HS-5 (cell line): ENCODE measurements around the gene DNAJB2.
A peak's percentile ranks its signal among the peaks of the same experiment; 100 is the strongest.
"Not testable (repeated sequence)": the region's sequence is repeated elsewhere in the genome, so short reads cannot be mapped to it uniquely, and the experiment has no call there.

Source experiments
- DNase-seq: peaks from one replicate; pipeline ENCODE4 v3.0.0-alpha.2; 2012; ENCODE audit warnings: low read depth

DNAJB2 gene

GRCh38 chr2:219258942-219259341, 20.2 kb upstream of the DNAJB2 start:
- not testable (repeated sequence) for DNase-seq

GRCh38 chr2:219261024-219261855, 17.9 kb upstream of the DNAJB2 start:
- DNase-seq: no peak

GRCh38 chr2:219266232-219266631, 12.9 kb upstream of the DNAJB2 start:
- no peak for DNase-seq

- DNase-seq: no peak
These were observed 12.3 kb upstream of the DNAJB2 start for GRCh38 chr2:219266886-219267285.

GRCh38 chr2:219268294-219268693, 10.9 kb upstream of the DNAJB2 start:
- DNase-seq: no peak

- DNase-seq: no peak
These were observed 9.7 kb upstream of the DNAJB2 start for GRCh38 chr2:219269362-219270054.

GRCh38 chr2:219270055-219270372, 9.2 kb upstream of the DNAJB2 start:
- DNase-seq: no peak

GRCh38 chr2:219271021-219271420, 8.1 kb upstream of the DNAJB2 start:
- DNase-seq: no peak

GRCh38 chr2:219272356-219272755, 6.8 kb upstream of the DNAJB2 start:
- no peak for DNase-seq

- DNase-seq: no peak
These were observed 6.2 kb upstream of the DNAJB2 start for GRCh38 chr2:219272995-219273394.

- no peak for DNase-seq
These were observed 5.2 kb upstream of the DNAJB2 start for GRCh38 chr2:219273937-219274336.

- peak; percentile 75 for DNase-seq
These were observed 4.7 kb upstream of the DNAJB2 start for GRCh38 chr2:219274361-219274921.

- DNase-seq: no peak
These were observed 1.2 kb upstream of the DNAJB2 start for GRCh38 chr2:219277703-219278654.

GRCh38 chr2:219278655-219279150, 463 bp upstream of the DNAJB2 start:
- no peak for DNase-seq

- no peak for DNase-seq
These were observed 850 bp downstream of the DNAJB2 start for GRCh38 chr2:219279916-219280516.

GRCh38 chr2:219280651-219281050, 1.5 kb downstream of the DNAJB2 start:
- no peak for DNase-seq

- DNase-seq: no peak
These were observed 2.4 kb downstream of the DNAJB2 start for GRCh38 chr2:219281588-219281987.

- no peak for DNase-seq
These were observed 3.2 kb downstream of the DNAJB2 start for GRCh38 chr2:219282375-219282774.

GRCh38 chr2:219282943-219283581, 3.9 kb downstream of the DNAJB2 start:
- no peak for DNase-seq

- no peak for DNase-seq
These were observed 5.6 kb downstream of the DNAJB2 start for GRCh38 chr2:219284501-219285372.
